GM19324 (cell line): ENCODE data around the gene TK2.
"Not testable (repeated sequence)": the region's sequence is repeated elsewhere in the genome, so short reads cannot be mapped to it uniquely, and the experiment has no call there.

Experiments used
- ATAC-seq: cut with Tn5 transposase; IDR thresholded peaks from one replicate; pipeline ENCODE4 v1.9.1; 2021; ENCODE audit warnings: mild to moderate bottlenecking, moderate library complexity; ENCODE audit not compliant: unreplicated experiment, low FRiP score

The TK2 gene

DNA sequence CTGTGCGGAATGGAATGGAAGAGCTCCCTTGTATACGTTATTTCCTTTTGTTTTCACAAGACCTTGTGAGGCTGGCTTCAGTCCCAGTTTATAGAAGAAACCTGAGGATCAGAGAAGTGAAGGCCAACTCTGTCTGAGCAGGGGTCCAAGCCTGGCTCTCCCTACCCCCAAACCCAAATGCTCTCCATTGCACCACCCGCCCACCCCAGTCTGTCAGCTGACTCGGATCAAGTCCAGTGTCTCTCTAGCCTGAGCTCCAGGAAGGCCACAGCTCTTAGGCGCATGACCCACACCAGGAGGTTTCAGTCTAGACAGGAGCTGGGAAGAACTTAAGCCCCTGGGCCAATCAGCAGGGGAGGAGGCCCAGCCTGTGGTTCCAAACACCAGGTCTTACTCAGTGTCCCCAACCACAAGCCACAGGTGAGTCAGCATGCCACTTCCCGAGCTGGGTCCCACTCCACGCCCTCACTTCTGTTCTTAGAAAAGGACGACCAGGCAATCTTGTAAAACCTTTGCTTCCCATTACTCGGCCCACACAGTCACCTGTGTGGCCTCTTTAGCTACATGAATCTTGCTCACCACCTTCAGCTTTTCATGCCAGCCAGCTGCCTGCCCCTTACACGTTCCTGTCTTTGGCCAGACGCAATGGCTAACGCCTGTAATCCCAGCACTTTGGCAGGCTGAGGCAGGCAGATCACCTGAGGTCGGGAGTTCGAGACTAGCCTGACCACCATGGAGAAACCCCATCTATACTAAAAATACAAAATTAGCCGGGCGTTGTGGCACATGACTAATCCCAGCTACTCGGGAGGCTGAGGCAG lies 27.8 kb downstream of the TK2 start:
- no peak for ATAC-seq

DNA sequence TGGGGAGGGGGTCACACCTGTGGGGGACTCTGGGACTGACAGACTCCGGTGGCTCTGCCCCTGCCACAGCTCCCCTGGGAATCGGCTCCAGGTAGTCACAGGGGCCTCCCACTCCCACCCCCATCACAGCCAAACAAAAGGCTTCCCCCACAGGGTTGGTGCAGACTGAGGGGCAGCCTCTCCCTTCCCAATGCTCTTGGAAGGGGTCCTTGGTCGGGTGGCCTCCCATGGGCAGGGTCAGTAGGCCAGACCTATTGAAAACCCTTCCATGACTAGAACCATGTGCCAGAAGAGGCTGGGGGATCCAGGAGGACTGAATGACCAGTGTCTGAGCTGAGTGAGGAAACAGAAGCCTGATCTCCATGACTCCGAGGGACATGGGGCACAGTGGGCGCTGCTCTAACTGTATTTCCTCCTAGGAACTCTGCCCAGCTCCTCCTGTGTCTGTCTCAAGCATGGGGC lies 28.6 kb downstream of the TK2 start:
- no peak for ATAC-seq

DNA sequence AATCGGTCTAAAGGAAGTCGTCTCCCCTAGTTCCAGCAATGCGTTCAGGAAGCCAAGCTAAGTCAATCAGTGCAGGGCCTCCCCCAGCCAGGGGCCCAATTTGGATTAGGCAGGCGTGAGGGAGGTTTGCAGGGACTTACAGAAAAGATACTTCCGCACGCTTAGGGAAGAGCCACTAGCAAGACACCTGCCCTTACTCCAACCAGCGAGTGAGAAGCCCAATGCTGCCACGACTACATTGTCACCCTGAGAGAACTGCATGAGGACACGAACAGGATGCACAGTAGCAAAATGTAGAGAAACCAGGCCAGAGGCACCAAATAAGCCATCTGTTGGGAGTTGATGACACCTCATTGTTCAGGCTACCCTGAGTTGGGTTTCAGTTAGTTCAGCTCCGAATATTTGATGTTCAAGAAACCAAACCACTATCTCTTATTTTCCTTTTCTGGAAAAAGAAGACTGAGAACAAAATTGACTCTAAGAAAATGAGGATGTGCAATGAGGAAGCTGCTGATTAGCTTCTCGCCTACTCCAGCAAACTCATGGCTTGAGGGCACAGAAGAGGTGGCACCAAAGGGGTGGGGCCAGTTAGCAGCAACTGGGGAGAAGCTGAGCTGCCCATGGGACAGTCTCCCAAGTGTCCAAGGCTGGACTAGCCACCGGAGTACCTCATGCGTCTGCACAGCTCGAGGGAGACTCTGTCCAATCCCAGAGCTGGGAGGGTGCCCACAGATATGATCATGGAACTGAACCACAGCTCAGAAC lies 29.3 kb downstream of the TK2 start:
- no peak for ATAC-seq

DNA sequence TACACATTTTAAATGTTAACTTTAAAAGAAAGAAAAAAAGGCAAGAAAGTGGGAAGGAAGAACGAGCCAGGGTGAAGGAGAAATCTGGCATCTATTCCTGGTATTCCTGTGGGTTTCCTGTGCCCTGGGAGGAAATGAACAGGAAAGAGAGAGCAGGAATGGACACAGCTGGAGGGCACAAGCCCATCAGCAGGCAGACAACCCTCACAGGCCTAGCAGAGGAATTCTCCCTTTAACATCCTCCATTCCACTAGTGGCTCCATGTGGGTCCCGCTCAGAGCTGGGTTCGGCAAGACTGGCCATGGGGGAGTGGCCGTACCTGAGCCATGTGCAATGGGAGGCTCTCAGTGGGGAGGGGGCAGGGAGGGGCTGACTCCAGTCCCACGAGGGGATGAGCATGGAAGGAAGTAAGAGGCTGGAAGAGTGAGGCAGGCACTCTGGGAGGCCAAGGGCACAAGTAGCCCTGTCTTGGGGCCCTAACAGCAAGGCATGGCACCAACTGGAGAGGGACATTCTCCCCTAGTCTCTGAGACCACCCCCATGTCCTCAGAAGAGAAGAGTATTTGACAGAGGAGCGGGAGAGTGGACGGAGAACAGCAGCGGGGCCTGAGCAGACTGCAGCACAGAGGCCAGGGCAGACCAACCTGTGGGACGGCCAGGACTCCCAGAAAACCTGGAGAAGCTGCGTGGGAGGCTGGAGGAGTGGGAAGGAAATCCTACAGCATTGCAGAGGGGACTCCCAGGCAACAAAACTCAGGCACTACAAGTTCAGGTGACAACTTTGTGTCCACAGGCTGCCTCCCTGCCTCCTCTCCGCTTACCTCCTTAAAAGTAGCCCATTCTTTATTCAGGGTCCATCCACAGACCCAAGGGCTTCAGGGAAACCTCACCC lies 30.2 kb downstream of the TK2 start:
- ATAC-seq = no peak

DNA sequence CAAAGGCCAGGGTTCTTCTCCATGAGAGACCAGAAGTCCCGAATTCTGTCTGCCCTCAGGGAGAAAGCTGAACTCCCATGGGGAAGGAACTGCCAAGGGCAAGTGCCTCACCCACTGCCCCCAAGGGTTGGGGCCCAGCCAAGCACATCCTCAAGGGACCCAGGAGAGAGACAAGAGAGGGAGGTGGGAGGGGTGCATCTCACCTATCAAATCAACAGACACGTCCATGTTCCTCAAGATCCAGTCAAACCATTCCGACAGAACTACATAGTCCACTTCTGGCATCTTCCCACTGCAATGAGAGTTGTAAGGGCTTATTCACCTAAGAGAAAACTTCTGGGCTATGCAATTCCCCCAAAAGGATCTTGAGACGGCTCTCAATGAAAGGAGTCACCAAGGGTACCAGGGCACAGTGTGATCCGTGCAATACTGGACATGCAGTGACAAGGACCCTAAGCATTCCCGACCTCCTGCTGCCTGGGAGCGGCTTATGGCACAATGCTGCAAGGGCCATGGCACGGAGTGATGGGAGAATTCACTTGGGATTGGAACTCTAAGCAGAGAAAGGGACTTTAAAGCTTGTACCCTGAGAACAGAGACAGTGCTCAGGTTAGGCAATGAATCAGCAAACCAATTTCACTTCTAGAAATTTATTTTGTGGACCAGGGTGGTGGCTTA lies 32.2 kb downstream of the TK2 start:
- ATAC-seq = no peak

DNA sequence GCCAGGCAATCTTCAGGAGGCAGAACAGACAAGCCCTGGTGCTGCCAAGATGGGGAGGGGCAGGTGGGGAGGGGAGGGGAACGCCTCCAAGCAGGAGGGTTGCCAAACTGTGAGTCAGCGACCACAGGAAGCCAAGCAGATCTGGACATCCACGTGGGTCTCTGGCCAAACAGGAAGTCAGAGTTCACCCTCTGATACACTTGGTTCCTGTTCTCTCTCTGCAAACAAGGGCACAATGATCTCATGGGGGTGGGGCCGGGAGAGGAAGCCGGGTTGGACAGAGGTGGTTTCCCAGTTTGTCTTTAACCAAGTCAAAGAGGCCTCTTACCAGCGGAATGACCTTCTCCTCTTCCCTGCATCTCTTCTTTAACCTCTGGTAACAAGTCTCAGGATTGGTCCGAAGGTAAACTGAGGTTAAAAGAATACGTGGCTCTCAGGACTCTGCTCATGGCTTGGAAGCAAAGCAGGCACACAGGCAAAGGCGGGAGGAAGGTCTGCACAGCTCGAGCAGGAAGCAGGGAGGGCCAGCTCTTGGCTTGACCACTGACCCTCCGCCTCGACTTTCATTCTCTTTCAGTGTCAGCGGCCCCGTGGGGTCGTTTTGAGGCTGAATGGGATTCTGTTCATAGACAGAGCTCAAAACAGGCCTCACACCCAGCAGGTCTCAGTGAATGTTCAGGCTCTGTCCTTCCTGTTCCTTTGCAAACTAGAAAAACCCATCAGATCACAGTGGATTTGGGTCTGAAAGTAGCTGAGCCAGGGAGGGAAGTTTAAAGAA lies 32.9 kb downstream of the TK2 start:
- ATAC-seq = peak; percentile 96

DNA sequence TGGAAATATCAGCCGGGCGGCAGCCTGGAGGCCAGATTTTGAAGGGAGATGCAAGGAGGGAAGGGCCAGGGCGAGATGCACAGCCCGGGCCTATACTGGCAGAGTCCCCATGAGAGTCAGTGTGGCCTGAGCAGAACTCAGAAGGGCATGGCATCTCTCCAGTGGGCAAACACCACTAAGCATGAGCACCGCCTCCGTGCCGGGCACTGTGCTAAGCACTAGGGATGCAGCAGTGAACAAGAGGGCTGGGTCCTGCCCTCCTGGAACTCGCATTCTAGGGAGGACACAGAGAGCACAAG lies 33.5 kb downstream of the TK2 start:
- no peak for ATAC-seq

DNA sequence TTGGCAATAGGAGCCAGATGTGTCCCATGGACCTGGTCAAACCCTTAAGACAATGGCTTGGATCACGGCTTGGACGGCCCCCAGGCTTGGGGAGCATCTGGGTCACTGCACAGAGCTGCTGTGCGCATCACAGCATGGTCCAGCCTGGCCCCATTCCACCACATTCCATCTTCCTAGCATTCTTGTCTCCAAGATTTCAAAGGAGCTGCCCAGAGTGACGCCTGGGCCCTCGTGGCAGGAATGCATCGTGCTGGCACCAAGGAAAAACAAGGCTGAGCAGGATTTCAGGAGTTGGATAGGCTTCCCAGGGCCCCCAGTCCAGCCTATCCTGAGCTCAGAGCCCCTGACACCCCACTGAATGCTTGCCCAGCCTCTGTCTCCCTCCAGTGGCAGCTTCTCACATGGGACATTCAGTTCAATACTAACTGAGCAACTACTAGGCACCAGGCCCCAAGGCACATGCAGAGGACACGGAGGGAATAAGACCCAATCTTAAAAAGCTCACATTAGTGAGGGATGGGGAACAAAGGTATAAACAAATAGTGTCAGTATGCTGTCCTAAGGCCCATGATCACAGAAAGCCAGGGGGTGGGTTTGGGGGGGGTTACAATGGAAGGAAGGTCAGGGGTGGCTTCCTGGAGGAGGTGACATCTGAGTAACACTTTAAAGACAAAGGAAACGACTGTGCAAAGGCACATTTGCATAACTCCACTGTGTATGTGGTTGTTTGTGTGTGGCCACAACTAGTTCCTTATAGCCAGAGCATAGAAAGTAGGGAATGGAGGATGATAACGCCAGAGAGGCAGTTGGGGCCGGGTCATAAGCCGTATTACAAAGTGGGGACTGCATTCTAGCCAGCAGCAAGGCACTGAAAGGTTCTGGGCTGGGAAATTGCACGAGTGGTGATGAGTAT lies 34.1 kb downstream of the TK2 start:
- ATAC-seq = peak; percentile 3

DNA sequence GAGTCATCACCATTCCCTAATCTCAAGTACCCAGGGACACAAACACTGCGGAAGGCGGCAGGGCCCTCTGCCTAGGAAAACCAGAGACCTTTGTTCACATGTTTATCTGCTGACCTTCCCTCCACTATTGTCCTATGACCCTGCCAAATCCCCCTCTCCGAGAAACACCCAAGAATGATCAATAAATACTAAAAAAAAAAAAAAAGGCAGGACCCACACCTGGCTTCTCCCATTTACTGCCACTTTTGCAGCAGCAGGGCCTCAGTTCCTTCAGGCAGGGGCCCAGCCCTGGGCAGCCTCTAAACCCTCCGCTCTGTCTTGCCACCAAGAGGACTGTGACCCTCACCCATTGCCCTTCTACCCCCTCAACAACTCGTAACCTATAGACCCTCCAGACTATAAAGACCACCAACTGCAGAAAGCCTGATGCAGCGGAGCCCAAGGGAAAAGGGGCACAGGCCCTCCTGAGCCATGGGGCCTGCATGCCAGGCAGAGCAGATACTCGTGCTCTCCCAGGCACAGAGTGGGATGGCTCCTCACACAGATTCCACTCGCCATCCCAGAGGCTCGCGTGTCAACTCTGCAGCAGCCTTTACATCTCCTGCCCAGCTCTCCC lies 34.8 kb downstream of the TK2 start:
- ATAC-seq = not testable (repeated sequence)

DNA sequence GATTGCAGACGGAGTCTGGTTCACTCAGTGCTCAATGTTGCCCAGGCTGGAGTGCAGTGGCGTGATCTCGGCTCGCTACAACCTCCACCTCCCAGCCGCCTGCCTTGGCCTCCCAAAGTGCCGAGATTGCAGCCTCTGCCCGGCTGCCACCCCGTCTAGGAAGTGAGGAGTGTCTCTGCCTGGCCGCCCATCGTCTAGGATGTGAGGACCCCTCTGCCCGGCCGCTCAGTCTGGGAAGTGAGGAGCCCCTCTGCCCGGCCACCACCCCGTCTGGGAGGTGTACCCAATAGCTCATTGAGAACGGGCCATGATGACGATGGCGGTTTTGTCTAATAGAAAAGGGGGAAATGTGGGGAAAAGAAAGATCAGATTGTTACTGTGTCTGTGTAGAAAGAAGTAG lies 35.5 kb downstream of the TK2 start:
- not testable (repeated sequence) for ATAC-seq

DNA sequence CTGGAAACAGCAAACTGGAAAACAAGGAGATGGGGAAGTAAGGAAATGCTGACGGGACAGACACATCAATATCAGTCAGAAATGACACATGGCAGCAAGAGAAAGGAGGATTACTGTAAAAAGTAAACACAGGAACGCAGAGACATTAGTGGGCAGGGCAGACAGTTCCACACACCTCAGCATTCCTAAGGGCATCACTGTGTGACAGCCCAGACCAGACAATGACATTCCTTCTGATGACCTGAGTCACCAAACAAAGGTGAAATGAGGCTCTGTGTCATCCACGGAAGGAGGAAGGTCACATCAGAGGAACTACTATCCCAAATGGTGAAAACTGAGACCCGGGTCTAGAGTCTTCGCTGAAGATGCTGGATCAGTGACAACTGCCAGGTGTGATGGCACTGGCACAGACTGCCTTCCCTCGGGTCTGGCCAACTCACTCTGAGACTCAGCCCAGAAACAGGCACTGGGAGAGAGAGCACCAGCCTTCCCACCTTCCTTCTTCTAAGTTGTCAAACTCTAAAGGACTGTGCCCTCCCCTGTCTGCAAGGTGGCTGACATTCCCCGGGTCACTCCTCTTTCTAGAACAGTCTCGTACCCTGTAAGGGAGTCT lies 36.7 kb downstream of the TK2 start:
- ATAC-seq = no peak

DNA sequence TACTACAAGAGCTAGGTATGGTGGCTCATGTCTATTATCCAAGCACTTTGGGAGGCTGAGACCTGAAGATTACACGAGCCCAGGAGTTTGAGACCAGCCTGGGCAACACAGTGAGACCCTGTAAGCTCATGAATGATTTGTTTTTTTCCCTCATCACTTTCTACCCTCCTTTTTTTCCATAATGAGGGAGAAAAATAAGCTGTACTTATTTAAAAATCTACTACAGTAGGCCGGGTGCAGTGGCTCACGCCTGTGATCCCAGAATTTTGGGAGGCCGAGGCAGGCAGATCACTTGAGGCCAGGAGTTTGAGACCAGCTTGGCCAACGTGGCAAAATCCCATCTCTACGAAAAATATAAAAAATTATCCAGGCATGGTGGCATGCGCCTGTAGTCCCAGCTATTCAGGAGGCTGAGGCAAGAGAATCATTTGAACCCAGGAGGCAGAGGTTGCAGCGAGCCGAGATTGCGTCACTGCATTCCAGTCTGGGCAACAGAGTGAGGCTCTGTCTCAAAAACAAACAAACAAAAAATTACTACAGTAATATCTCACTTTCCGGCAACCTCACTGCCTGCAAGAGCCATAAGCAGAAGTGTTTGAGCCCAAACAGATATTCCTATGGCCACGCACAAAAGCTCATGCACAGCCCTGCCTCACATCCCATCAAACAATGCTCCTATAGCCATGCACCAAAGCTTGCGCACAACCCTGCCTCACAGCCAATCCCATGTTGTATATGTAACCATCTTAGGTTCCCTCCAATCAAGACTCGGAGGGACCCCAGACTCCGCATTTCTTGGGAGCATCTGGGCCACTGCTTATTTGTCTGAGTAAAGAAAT lies 37.4 kb downstream of the TK2 start:
- no peak for ATAC-seq

DNA sequence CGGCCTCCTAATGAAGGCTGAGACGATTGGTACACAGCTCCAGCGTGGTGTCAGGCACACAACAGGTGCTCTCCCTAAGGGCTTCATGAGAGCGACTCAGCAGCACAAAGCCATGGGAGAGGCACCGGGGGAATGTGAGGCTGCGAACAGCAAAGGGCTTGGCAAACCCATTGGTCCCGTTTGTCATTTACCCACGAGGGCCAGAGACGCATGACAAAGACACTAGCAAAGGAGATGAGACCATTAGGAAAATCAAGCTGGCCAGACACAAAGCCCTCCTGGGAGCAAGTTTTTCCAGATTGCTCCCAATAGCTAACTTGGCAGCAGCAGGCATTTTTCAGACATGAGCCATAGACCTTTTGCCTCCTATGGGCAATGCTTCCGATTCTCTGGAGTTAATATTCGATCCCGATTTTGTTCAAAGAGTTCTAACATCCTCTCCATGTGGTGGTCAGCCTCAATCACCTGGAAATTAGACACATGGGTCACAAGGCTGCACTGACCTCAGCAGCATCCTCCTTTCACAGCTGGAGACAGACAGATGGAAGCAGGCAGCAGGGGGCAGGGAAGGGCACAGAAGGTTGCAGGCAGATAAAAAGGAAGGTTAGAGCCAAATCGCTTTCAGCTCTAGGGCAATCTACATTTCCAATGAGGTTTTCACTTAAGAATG lies 38.2 kb downstream of the TK2 start:
- no peak for ATAC-seq

DNA sequence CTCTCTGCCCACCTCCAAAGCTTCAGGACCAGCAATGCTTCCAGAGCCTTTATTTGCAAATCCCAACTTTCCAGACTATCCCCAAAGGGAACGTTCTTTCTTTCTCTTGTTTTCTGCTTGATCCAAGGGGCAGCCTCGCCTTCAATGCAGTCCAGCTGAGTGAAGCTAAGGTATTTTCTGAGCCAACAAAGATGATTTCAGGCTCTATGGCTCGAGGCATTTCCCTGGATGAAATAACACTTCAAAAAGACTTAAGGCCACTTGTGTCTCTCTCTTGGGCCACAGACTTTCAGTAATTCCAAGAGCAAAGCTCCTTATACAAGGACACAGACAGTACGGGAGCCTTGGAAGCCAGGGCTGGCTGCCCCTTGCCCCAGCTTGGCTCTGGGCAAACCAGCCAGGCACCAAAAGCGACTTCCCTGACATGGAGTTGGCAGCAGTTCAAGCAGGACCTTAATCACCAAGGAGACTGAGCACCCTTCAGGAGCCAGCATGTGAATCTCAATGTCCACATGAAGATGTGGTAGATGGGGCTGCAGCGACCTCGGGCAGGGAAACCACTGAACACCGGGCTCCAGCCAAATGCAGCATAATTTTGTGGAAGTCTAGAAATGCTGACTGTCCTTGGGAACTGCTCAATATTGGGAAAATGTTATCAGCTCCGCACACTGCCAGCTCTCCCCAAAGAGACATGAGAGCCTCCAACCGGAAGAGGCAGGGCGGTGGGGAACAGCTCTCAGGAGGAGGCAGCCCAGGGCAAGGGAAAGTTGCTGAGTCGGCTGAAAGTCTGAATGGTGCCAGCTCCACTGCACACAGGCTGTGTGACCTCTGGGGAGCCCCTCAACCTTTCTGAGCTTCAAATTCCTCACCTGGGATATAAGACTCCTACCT lies 39.0 kb downstream of the TK2 start:
- no peak for ATAC-seq

DNA sequence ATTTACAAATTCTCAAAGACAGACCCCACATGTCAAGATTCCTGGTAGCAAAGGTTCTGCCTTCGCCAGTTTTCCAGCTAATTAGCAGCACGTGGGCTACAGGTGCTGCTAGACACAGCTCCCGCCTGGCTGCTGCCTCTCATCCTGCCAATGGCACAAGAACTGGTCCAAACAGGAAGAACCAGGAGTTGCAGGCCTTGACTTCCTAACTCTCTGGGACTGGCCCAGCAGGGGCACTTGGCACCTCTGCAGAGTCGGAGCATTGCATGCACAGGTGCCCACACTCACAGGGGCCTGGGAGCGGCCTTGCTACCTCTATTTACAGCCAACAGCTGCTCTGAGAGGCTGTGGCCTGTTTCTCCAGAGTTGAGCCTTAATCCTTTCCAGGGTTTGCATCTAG lies 39.6 kb downstream of the TK2 start:
- ATAC-seq = no peak
